GM12878 (cell line): Measurements from ENCODE around the gene CREB3. TPM values are rescaled to one million over a fixed set of nuclear protein-coding genes. Genes with fewer than 3 reads are reported as not detected.

Source experiments
- ATAC-seq: fragments of 200-7000 bp; cut with Tn5 transposase; 3 replicates; pipeline ENCODE4 v1.9.1; 2020; ENCODE audit warnings: mild to moderate bottlenecking, moderate library complexity
- BruUV-seq: library from RNA; stranded (reverse); fragments of 400-500 nt; replicated peaks from 2 replicates; lab custom pipeline; 2021; lab: Mats Ljungman, UMichigan
- CTCF ChIA-PET: fragments of 300-600 bp; sonication (Branson Sonifier 250); formaldehyde crosslinking; extraction: SDS; loops from one replicate; lab custom pipeline; 2021; ENCODE audit warnings: inconsistent platforms; lab: Yijun Ruan, JAX
- POLR2A ChIA-PET: fragments of 350-600 bp; formaldehyde crosslinking; extraction: SDS; loops from one replicate; lab custom pipeline; 2021; ENCODE audit warnings: inconsistent platforms; lab: Charles Lee
- RAD21 ChIA-PET: fragments of 300-600 bp; sonication (Branson Sonifier 250); formaldehyde crosslinking; loops from one replicate; lab custom pipeline; 2023; ENCODE audit warnings: antibody characterized with exemption; ENCODE audit not compliant: unreplicated experiment; lab: Charles Lee
- SMC1A ChIA-PET: fragments of 300-600 bp; sonication (Branson Sonifier 250); formaldehyde crosslinking; loops from one replicate; lab custom pipeline; 2023; ENCODE audit not compliant: unreplicated experiment, uncharacterized antibody; lab: Charles Lee
- DNase-seq: peaks from one replicate; pipeline ENCODE4 v3.0.0-alpha.2; 2011; ENCODE audit warnings: low read depth, low spot score
- FAIRE-seq: peaks from 3 replicates; lab custom pipeline; 2011; peaks lifted over from hg19 to GRCh38; lab: Jason Lieb, UNC
- H2AFZ ChIP-seq: 2 replicates; pipeline ENCODE4 v1.6.0; 2011; ENCODE audit warnings: low read depth, low read length, control low read depth; ENCODE audit not compliant: control insufficient read depth
- H3K27ac ChIP-seq: 2 replicates; pipeline ENCODE4 v1.5.1; 2011; ENCODE audit warnings: control low read depth; ENCODE audit not compliant: control insufficient read depth, insufficient read depth
- H3K27me3 ChIP-seq, 2 experiments: replicated peaks in 1 of 2; 2 replicates each; pipeline versions ENCODE4 v1.6.0 to v1.6.1; 2011; ENCODE audit warnings: low read length in 1 of 2; ENCODE audit not compliant: control insufficient read depth in 2 of 2, insufficient read depth in 2 of 2
- H3K36me3 ChIP-seq, 2 experiments: 2 replicates each; pipeline ENCODE4 v1.5.1; 2011; ENCODE audit warnings: low read length in 1 of 2; ENCODE audit not compliant: control insufficient read depth in 2 of 2, insufficient read depth in 2 of 2
- H3K4me1 ChIP-seq: 2 replicates; pipeline ENCODE4 v1.6.1; 2011; ENCODE audit warnings: mild to moderate bottlenecking, low read length, moderate library complexity, mixed read lengths; ENCODE audit not compliant: control insufficient read depth, insufficient read depth
- H3K4me2 ChIP-seq: 2 replicates; pipeline ENCODE4 v1.6.0; 2011; ENCODE audit warnings: control low read depth; ENCODE audit not compliant: control insufficient read depth, insufficient read depth
- H3K4me3 ChIP-seq: fragments of 200-600 bp; sonication (generic); 2 replicates; pipeline ENCODE4 v1.5.1; 2016
- H3K79me2 ChIP-seq: 2 replicates; pipeline ENCODE4 v1.6.0; 2011; ENCODE audit warnings: low read length; ENCODE audit not compliant: control insufficient read depth, insufficient read depth
- H3K9ac ChIP-seq: 2 replicates; pipeline ENCODE4 v1.8.0; 2011; ENCODE audit warnings: low read length, control low read depth, mixed read lengths; ENCODE audit not compliant: control insufficient read depth, insufficient read depth
- H3K9me3 ChIP-seq: replicated peaks from 3 replicates; pipeline ENCODE4 v1.5.1; 2011; ENCODE audit warnings: mild to moderate bottlenecking, low read length; ENCODE audit not compliant: control insufficient read depth, insufficient read depth
- H4K20me1 ChIP-seq: 2 replicates; pipeline ENCODE4 v1.6.0; 2011; ENCODE audit not compliant: control insufficient read depth, insufficient read depth
- ATF3 ChIP-seq: IDR thresholded peaks from 2 replicates; pipeline ENCODE4 v1.6.1; 2011; ENCODE audit warnings: low read depth, mild to moderate bottlenecking, low read length, moderate library complexity, borderline replicate concordance; ENCODE audit errors: extremely low read depth
- CTCF ChIP-seq, 3 experiments: IDR thresholded peaks in 2 of 3; conservative IDR thresholded peaks in 1 of 3; 2 replicates each; pipeline ENCODE4 v1.5.1; 2011; ENCODE audit warnings: low read depth in 3 of 3, low read length in 3 of 3, mild to moderate bottlenecking in 3 of 3, control low read depth in 2 of 3, moderate library complexity in 2 of 3, inconsistent platforms in 1 of 3, mixed read lengths in 1 of 3; ENCODE audit not compliant: control insufficient read depth in 2 of 3, insufficient read depth in 1 of 3; ENCODE audit errors: extremely low read depth in 1 of 3
- E2F4 ChIP-seq: IDR thresholded peaks from 2 replicates; pipeline ENCODE4 v1.6.1; 2012; ENCODE audit warnings: low read depth, low read length, improper control_type of control experiment
- EP300 ChIP-seq, 2 experiments: fragments of 150-350 bp in 1 of 2; IDR thresholded peaks; 2 replicates each; pipeline ENCODE4 v1.6.1; 2011 to 2012; ENCODE audit warnings: low read depth in 2 of 2, low read length in 2 of 2, borderline replicate concordance in 1 of 2, improper control_type of control experiment in 1 of 2, inconsistent platforms in 1 of 2; ENCODE audit not compliant: control insufficient read depth in 1 of 2
- HCFC1 ChIP-seq: fragments of 150-350 bp; IDR thresholded peaks from 2 replicates; pipeline ENCODE4 v1.6.1; 2014; ENCODE audit warnings: low read length
- KAT2A ChIP-seq: conservative IDR thresholded peaks from 2 replicates; pipeline ENCODE4 v1.6.1; 2011; ENCODE audit warnings: low read depth, low read length; ENCODE audit not compliant: control insufficient read depth
- KLF5 ChIP-seq: fragments of 450-650 bp; IDR thresholded peaks from 2 replicates; pipeline ENCODE4 v1.6.1; 2014; ENCODE audit warnings: mild to moderate bottlenecking; ENCODE audit not compliant: partially characterized antibody
- MYB ChIP-seq: fragments of 150-350 bp; IDR thresholded peaks from 2 replicates; pipeline ENCODE4 v1.6.1; 2014; ENCODE audit warnings: mild to moderate bottlenecking, low read depth, low read length, borderline replicate concordance
- NFIC ChIP-seq: IDR thresholded peaks from 2 replicates; pipeline ENCODE4 v1.6.1; 2012; ENCODE audit warnings: low read depth, mild to moderate bottlenecking, inconsistent platforms, low read length, moderate library complexity
- NFYB ChIP-seq: IDR thresholded peaks from 2 replicates; pipeline ENCODE4 v1.6.1; 2011; ENCODE audit warnings: low read depth, mild to moderate bottlenecking, low read length, improper control_type of control experiment, moderate library complexity; ENCODE audit not compliant: insufficient read depth
- NR2C1 ChIP-seq: fragments of 450-650 bp; IDR thresholded peaks from 2 replicates; pipeline ENCODE4 v1.6.1; 2017; ENCODE audit warnings: antibody characterized with exemption, mild to moderate bottlenecking, moderate library complexity
- PRDM15 ChIP-seq: fragments of 450-650 bp; formaldehyde crosslinking; IDR thresholded peaks from 2 replicates; pipeline ENCODE4 v1.4.0; 2020; ENCODE audit warnings: mild to moderate bottlenecking, moderate library complexity
- RB1 ChIP-seq: fragments of 450-650 bp; formaldehyde crosslinking; IDR thresholded peaks from 2 replicates; pipeline ENCODE4 v1.6.1; 2017; ENCODE audit warnings: mild to moderate bottlenecking, borderline replicate concordance
- SMARCA5 ChIP-seq: fragments of 450-650 bp; IDR thresholded peaks from 2 replicates; pipeline ENCODE4 v1.6.1; 2017; ENCODE audit warnings: mild to moderate bottlenecking
- TCF7 ChIP-seq: IDR thresholded peaks from 2 replicates; pipeline ENCODE4 v1.6.1; 2014; ENCODE audit warnings: antibody characterized with exemption, borderline replicate concordance
- WGBS: methylation state at CpG from one replicate; pipeline ENCODE4 v1.1.6; 2016; ENCODE audit warnings: low lambda C conversion rate; ENCODE audit not compliant: insufficient replicate concordance, insufficient coverage; ENCODE audit errors: missing lambda C conversion rate; 5-methylcytosine and 5-hydroxymethylcytosine counted together
- in situ Hi-C: fragments of 300-500 bp; cut with MboI; formaldehyde crosslinking; loops from 9 replicates; pipeline ENCODE4 v1.14.3; 2018; ENCODE audit warnings: mixed read lengths
- intact Hi-C: fragments of 100-400 bp; cut with micrococcal nuclease; formaldehyde crosslinking; loops from one replicate; pipeline ENCODE4 v1.14.2; 2022; ENCODE audit not compliant: unreplicated experiment
- polyA plus RNA-seq, 11 experiments: library from polyadenylated mRNA; depleted of rRNA in 4 of 11; unstranded in 6 of 11; stranded (reverse) in 5 of 11; fragments of >200 nt; fragmentation: Nextera tagmentation in 4 of 11; fragmentation: Illumina TruSeq in 1 of 11; extraction: Ambion mirVana in 4 of 11; extraction: Trizol in 1 of 11; gene quantifications; 1 replicate in 1 of 11; 2 replicates in 10 of 11; pipeline versions ENCODE4 v1.2.1 to v1.2.3, GENCODE V29; 2011 to 2016; ENCODE audit warnings: inconsistent platforms in 2 of 11, missing spikeins in 2 of 11, low read depth in 1 of 11
- total RNA-seq, 4 experiments: library from RNA; depleted of rRNA in 3 of 4; stranded (reverse); fragments of >200 nt in 3 of 4; fragmentation: Illumina TruSeq in 1 of 4; extraction: Trizol in 1 of 4; gene quantifications; 2 replicates each; pipeline versions ENCODE4 v1.2.1 to v1.2.3, GENCODE V29; 2013 to 2021

Gene CREB3
- total and polyA plus RNA-seq, 10 of the 15 experiments (the other 5 are each of a cell fraction or from before 2014, with no cell fraction given) = 9.8 to 38.9 (median 19.8) TPM

- TF ChIP-seq E2F4 = no peak
Measured at GRCh38 chr9:35745569-35745968, 13.1 kb downstream of the CREB3 start (continued).

- no peak overlapping the region for H2AFZ ChIP-seq
- H3K4me1 ChIP-seq = peaks cover 4% of the 10 kb centered on the region
- BruUV-seq = no TSS peak
- WGBS = 92% methylated on average over 3 of the region's 3 CpGs
- H3K4me3 ChIP-seq = peak overlapping the region; percentile 99
- H3K4me2 ChIP-seq = peak overlapping the region; percentile 91
- no peak for FAIRE-seq
- ChIA-PET SMC1A (interaction anchor here (0.7 to 4.1 kb wide), 9 partner anchors 8 to 136 kb away, joined by 3 to 39 read pairs (median 5); partner anchors contain the start of genes CREB3 and TLN1), POLR2A (interaction anchor here (0.9 to 6.2 kb wide), 5 partner anchors 10 to 67 kb away, joined by 3 to 70 read pairs (median 6); partner anchors contain the start of genes CREB3 and TLN1), RAD21 (interaction anchor here (0.8 to 5.0 kb wide), 5 partner anchors 11 to 88 kb away, joined by 4 to 74 read pairs (median 6); partner anchors contain the start of genes CCDC107, CREB3, RMRP and TLN1), CTCF (interaction anchor here (1.0 to 9.5 kb wide), 13 partner anchors 8 to 143 kb away, joined by 3 to 147 read pairs (median 4); partner anchors contain the start of genes CCDC107, CREB3, RMRP and TLN1)
- peak overlapping the region; percentile 13; the same call in 1 of the 2 replicates for H3K27ac ChIP-seq
- no peaks in the 10 kb centered on the region for H3K9me3 ChIP-seq
- H3K79me2 ChIP-seq = peaks cover 51% of the 10 kb centered on the region
- peak overlapping the region; percentile 82 for H3K9ac ChIP-seq
- H4K20me1 ChIP-seq = no peaks in the 10 kb centered on the region; the same call in 1 of the 2 replicates
- no peak for DNase-seq
- H3K36me3 ChIP-seq = peaks cover 4 to 25% of the 10 kb centered on the region in 2 experiments
- no peaks in the 10 kb centered on the region for H3K27me3 ChIP-seq
- in situ Hi-C loops (no loop called here), intact Hi-C loops (no loop called here)
- ATAC-seq = no peak
- TF ChIP-seq PRDM15 (CRISPR knock-in tag) (no peak), RB1 (no peak), NFIC (no peak), SMARCA5 (no peak), CTCF (IDR thresholded peaks at IDR 0.05 in 2 of 3, conservative IDR thresholded peaks at IDR 0.05 in 1 of 3; ENCODE audit: control insufficient read depth in 2 of 3, extremely low read depth in 1 of 3, insufficient read depth in 1 of 3, low read depth in 3 of 3, low read length in 3 of 3) (no peak), NR2C1 (no peak), HCFC1 (no peak), KLF5 (no peak), ATF3 (no peak), NFYB (no peak), TCF7 (no peak), MYB (no peak), KAT2A (no peak), EP300 (IDR thresholded peaks at IDR 0.05; ENCODE audit: borderline replicate concordance in 1 of 2, control insufficient read depth in 1 of 2, low read depth in 2 of 2, low read length in 2 of 2) (no peak)
Measured at GRCh38 chr9:35746583-35746982, 14.1 kb downstream of the CREB3 start.
